ENCODE data around the gene KLHL7. TPM values are rescaled to one million over a fixed set of nuclear protein-coding genes. Genes with fewer than 3 reads are reported as not detected.
"Not testable (repeated sequence)": the region's sequence is repeated elsewhere in the genome, so short reads cannot be mapped to it uniquely, and the experiment has no call there.

The KLHL7 gene
- total RNA-seq, 2 donors from 2014 or later, result 37.5 to 54.6 TPM

- H3K36me3 Mint-ChIP-seq (ENCODE audit: low read depth), result peaks cover 66% of the 10 kb centered on the region
- 93 to 97% methylated on average over 2 of the region's 2 CpGs for WGBS, 2 experiments (ENCODE audit: insufficient coverage in 1 of 2, insufficient read length in 1 of 2)
Observed at GRCh38 chr7:23191022-23191421, 85.4 kb downstream of the KLHL7 start.

GRCh38 chr7:23193650-23194227 lies 88.2 kb downstream of the KLHL7 start:
- not testable (repeated sequence) for H3K27me3 ChIP-seq (ENCODE audit: control insufficient read depth, insufficient read depth, low read length, poor library complexity, severe bottlenecking); H3K27ac Mint-ChIP-seq; H3K4me1 ChIP-seq (ENCODE audit: control insufficient read depth, insufficient read depth, low read length); H3K4me3 ChIP-seq (ENCODE audit: low read length); H3K27me3 Mint-ChIP-seq (ENCODE audit: insufficient read depth); H3K4me3 Mint-ChIP-seq; H3K9me3 Mint-ChIP-seq; DNase-seq; H3K9ac ChIP-seq (ENCODE audit: extremely low read depth, low read length, poor library complexity, severe bottlenecking); H3K4me1 Mint-ChIP-seq; H3K27ac ChIP-seq (ENCODE audit: low read depth, low read length)
- peaks cover 11% of the 10 kb centered on the region for H3K9me3 ChIP-seq (ENCODE audit: control insufficient read depth, low read length)
- peaks cover 64% of the 10 kb centered on the region for H3K36me3 Mint-ChIP-seq (ENCODE audit: low read depth)
- 97% methylated on average over 12 to 27 of the region's 27 CpGs for whole genome bisulfite sequencing, 2 experiments (ENCODE audit: insufficient coverage in 1 of 2, insufficient read length in 1 of 2)
- H3K36me3 ChIP-seq (ENCODE audit: control insufficient read depth, insufficient read depth, low read length), result peaks cover 71% of the 10 kb centered on the region

More at GRCh38 chr7:23191022-23191421, 85.4 kb downstream of the KLHL7 start:
- DNase-seq, result no peak
- Mint-ChIP-seq H3K9me3 (peaks cover 8% of the 10 kb centered on the region), H3K27ac (no peak overlapping the region), H3K4me3 (no peak overlapping the region), H3K27me3 (ENCODE audit: insufficient read depth) (no peaks in the 10 kb centered on the region), H3K4me1 (no peaks in the 10 kb centered on the region)
- Histone ChIP-seq H3K27me3 (ENCODE audit: control insufficient read depth, insufficient read depth, low read length, poor library complexity, severe bottlenecking) (no peaks in the 10 kb centered on the region), H3K9ac (ENCODE audit: extremely low read depth, low read length, poor library complexity, severe bottlenecking) (no peak overlapping the region), H3K4me3 (ENCODE audit: low read length) (no peak overlapping the region), H3K4me1 (ENCODE audit: control insufficient read depth, insufficient read depth, low read length) (no peaks in the 10 kb centered on the region), H3K9me3 (ENCODE audit: control insufficient read depth, low read length) (peaks cover 11% of the 10 kb centered on the region), H3K36me3 (ENCODE audit: control insufficient read depth, insufficient read depth, low read length) (peaks cover 74% of the 10 kb centered on the region), H3K27ac (ENCODE audit: low read depth, low read length) (no peak overlapping the region)
- no peak for TF ChIP-seq CTCF (conservative IDR thresholded peaks at IDR 0.05)

- WGBS, 2 experiments (ENCODE audit: insufficient coverage in 1 of 2, insufficient read length in 1 of 2), result 99 to 100% methylated on average over 2 to 5 of the region's 5 CpGs
- H3K4me3 Mint-ChIP-seq, result no peak overlapping the region
Observed at GRCh38 chr7:23196306-23196705, 90.7 kb downstream of the KLHL7 start.

GRCh38 chr7:23197745-23198144 lies 92.2 kb downstream of the KLHL7 start:
- H3K9ac ChIP-seq (ENCODE audit: extremely low read depth, low read length, poor library complexity, severe bottlenecking); H3K4me3 Mint-ChIP-seq; H3K4me1 Mint-ChIP-seq; H3K27ac Mint-ChIP-seq; DNase-seq; H3K27me3 ChIP-seq (ENCODE audit: control insufficient read depth, insufficient read depth, low read length, poor library complexity, severe bottlenecking); H3K4me1 ChIP-seq (ENCODE audit: control insufficient read depth, insufficient read depth, low read length); H3K9me3 ChIP-seq (ENCODE audit: control insufficient read depth, low read length); H3K4me3 ChIP-seq (ENCODE audit: low read length); H3K9me3 Mint-ChIP-seq; H3K27me3 Mint-ChIP-seq (ENCODE audit: insufficient read depth): not testable (repeated sequence)
- 60 to 97% methylated on average over 3 to 5 of the region's 5 CpGs for WGBS, 2 experiments (ENCODE audit: insufficient coverage in 1 of 2, insufficient read length in 1 of 2)
- Histone ChIP-seq H3K27ac (ENCODE audit: low read depth, low read length) (peak overlapping the region; percentile 44), H3K36me3 (ENCODE audit: control insufficient read depth, insufficient read depth, low read length) (peaks cover 70% of the 10 kb centered on the region)
- H3K36me3 Mint-ChIP-seq (ENCODE audit: low read depth), result peaks cover 59% of the 10 kb centered on the region

More at GRCh38 chr7:23196306-23196705, 90.7 kb downstream of the KLHL7 start:
- Histone ChIP-seq H3K9ac (ENCODE audit: extremely low read depth, low read length, poor library complexity, severe bottlenecking) (no peak overlapping the region), H3K27ac (ENCODE audit: low read depth, low read length) (no peak overlapping the region), H3K9me3 (ENCODE audit: control insufficient read depth, low read length) (peaks cover 11% of the 10 kb centered on the region), H3K36me3 (ENCODE audit: control insufficient read depth, insufficient read depth, low read length) (peaks cover 75% of the 10 kb centered on the region), H3K27me3 (ENCODE audit: control insufficient read depth, insufficient read depth, low read length, poor library complexity, severe bottlenecking) (no peaks in the 10 kb centered on the region), H3K4me3 (ENCODE audit: low read length) (no peak overlapping the region), H3K4me1 (ENCODE audit: control insufficient read depth, insufficient read depth, low read length) (no peaks in the 10 kb centered on the region)
- Mint-ChIP-seq H3K9me3 (peaks cover 8% of the 10 kb centered on the region), H3K27ac (no peak overlapping the region), H3K27me3 (ENCODE audit: insufficient read depth) (no peaks in the 10 kb centered on the region), H3K4me1 (no peaks in the 10 kb centered on the region), H3K36me3 (ENCODE audit: low read depth) (peaks cover 65% of the 10 kb centered on the region)
- DNase-seq, result no peak
- no peak for TF ChIP-seq CTCF (conservative IDR thresholded peaks at IDR 0.05)

Measured in endodermal cell (in vitro differentiated cells).